AG08395 (cell line): ENCODE measurements around the gene OR10K2.
"Not testable (repeated sequence)": the region's sequence is repeated elsewhere in the genome, so short reads cannot be mapped to it uniquely, and the experiment has no call there.

Experiments
- DNase-seq: peaks from one replicate; pipeline ENCODE4 v3.0.0; 2012; ENCODE audit warnings: mixed read lengths, low spot score

Gene OR10K2

GRCh38 chr1:158426137-158426536, at the start of gene OR10K2:
OR10K2 (minus strand) TSS chr1:158426237; CDS start chr1:158420866, 5,371 bp downstream.
- DNase-seq, result no peak

- DNase-seq, result no peak
These were observed 45.9 kb upstream of the OR10K2 start, which contains the start of gene OR10R2 for GRCh38 chr1:158471920-158472319. OR10R2 (plus strand) TSS chr1:158472220; CDS start chr1:158472326, 106 bp downstream.

- no peak for DNase-seq
These were observed 35.5 kb upstream of the OR10K2 start, which contains the start of gene OR10K1 for GRCh38 chr1:158461534-158461933. OR10K1 (plus strand) TSS chr1:158461834; CDS start chr1:158465562, 3,728 bp downstream.

- DNase-seq, result no peak
These were observed 32.2 kb upstream of the OR10K2 start for GRCh38 chr1:158458263-158458662.

GRCh38 chr1:158457246-158457645, 31.2 kb upstream of the OR10K2 start:
- DNase-seq, result no peak

GRCh38 chr1:158454537-158454936, 28.5 kb upstream of the OR10K2 start:
- DNase-seq, result no peak

- no peak for DNase-seq
These were observed 19.3 kb upstream of the OR10K2 start for GRCh38 chr1:158445376-158445775.

GRCh38 chr1:158434741-158435140, 8.7 kb upstream of the OR10K2 start:
- DNase-seq, result no peak

GRCh38 chr1:158430163-158430562, 4.1 kb upstream of the OR10K2 start:
- not testable (repeated sequence) for DNase-seq

GRCh38 chr1:158425027-158425426, 1.0 kb downstream of the OR10K2 start:
- no peak for DNase-seq

- DNase-seq, result no peak
These were observed 3.8 kb downstream of the OR10K2 start for GRCh38 chr1:158422212-158422611.

- no peak for DNase-seq
These were observed 8.5 kb downstream of the OR10K2 start for GRCh38 chr1:158417586-158417985.

- DNase-seq, result no peak
These were observed 11.2 kb downstream of the OR10K2 start for GRCh38 chr1:158414651-158415345.

- no peak for DNase-seq
These were observed 18.9 kb downstream of the OR10K2 start for GRCh38 chr1:158407092-158407491.

GRCh38 chr1:158400871-158401270, 25.2 kb downstream of the OR10K2 start:
- DNase-seq, result no peak

- DNase-seq, result no peak
These were observed 27.1 kb downstream of the OR10K2 start, which contains the start of gene OR10T2 for GRCh38 chr1:158398818-158399514. OR10T2 (minus strand) TSS chr1:158399466; CDS start chr1:158399466, 0 bp downstream.

- no peak for DNase-seq
These were observed 29.4 kb downstream of the OR10K2 start for GRCh38 chr1:158396646-158397045.

- DNase-seq, result no peak
These were observed 32.6 kb downstream of the OR10K2 start for GRCh38 chr1:158393476-158393875.

- DNase-seq, result no peak
These were observed 34.9 kb downstream of the OR10K2 start for GRCh38 chr1:158391099-158391498.

- DNase-seq, result no peak
These were observed 35.7 kb downstream of the OR10K2 start for GRCh38 chr1:158390331-158390730.

- no peak for DNase-seq
These were observed 51.2 kb downstream of the OR10K2 start for GRCh38 chr1:158374860-158375259.

GRCh38 chr1:158374101-158374500, 51.9 kb downstream of the OR10K2 start:
- not testable (repeated sequence) for DNase-seq
